GM18499 (cell line): ENCODE data around the gene EPC2.
A peak's percentile ranks its signal among the peaks of the same experiment; 100 is the strongest.
"Not testable (repeated sequence)": the region's sequence is repeated elsewhere in the genome, so short reads cannot be mapped to it uniquely, and the experiment has no call there.

Experiments used
- ATAC-seq: cut with Tn5 transposase; IDR thresholded peaks from one replicate; pipeline ENCODE4 v1.9.1; 2021; ENCODE audit warnings: moderate number of reproducible peaks; ENCODE audit not compliant: insufficient read depth, unreplicated experiment

The EPC2 gene

DNA sequence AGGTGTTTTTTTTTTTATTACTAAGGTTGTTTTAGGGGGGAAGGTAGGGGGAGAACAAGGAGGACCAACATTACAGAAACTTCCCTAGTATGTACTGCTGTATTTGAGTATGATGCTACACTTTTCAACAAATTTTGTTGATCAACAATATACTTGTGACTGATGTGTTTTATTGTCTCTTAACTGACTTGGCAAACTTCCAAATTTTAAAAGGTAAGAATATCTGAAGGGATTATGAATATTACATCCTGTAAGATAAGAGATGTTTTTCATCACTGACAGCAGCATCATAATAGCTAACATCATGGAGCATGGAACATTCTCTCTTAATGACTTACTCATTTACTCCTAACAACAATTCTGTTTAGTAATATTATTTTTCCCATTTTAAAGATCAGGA, 144.5 kb downstream of the EPC2 start:
- no peak for ATAC-seq

GRCh38 chr2:148790172-148790571, 145.6 kb downstream of the EPC2 start:
- not testable (repeated sequence) for ATAC-seq

DNA sequence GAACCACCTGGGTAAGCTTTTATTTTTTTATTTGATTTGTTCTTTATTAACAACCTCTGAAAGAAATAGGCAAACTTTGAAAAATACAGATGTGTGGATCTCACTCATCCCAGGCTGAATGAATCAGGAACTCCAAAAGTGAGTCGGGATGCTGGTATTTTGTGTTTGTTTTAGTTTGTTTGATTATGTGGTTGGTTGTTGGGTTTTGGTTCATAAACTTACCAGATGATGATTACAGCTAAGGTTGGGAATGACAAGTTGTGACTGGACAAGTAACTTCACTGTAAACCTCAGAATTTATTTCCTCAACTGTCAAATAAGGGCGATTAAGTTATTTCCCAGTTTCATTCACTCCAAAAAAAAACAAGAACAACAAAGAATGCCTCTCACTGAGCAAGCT, 150.0 kb downstream of the EPC2 start:
- no peak for ATAC-seq

- ATAC-seq, result no peak
Observed at GRCh38 chr2:148796735-148797512, 152.4 kb downstream of the EPC2 start.

DNA sequence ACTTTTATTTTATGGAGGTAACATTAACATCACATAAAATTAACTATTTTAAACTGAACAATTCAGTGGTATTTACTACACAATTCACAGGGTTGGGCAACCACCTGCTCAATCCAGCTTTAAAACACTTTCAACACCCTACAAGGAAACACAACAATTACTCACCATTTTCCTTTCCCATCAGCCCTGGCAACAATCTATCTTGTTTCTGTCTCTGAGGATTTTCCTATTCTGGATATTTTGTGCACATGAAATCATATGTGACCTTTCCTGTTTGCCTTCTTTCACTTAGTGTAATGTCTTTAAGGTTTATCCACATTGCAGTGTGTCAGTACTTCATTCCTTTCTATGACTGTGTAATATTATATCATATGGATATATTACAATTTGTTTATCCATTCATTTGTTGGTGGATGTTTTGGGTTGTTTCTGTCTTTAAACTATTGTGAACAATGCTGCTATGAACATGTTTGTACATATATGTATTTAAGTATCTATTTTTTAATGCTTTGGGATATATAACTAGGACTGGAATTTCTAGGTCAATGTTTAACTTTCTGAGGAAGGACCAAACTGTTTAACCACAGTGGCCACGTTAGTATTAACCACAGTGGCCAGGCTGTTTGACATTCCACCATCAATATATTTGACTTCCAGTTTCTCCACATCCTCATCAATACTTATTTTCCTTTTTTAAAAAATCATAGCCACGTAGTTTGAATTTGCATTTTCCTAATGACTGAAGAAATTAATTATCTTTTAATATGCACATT, 158.1 kb downstream of the EPC2 start:
- no peak for ATAC-seq

DNA sequence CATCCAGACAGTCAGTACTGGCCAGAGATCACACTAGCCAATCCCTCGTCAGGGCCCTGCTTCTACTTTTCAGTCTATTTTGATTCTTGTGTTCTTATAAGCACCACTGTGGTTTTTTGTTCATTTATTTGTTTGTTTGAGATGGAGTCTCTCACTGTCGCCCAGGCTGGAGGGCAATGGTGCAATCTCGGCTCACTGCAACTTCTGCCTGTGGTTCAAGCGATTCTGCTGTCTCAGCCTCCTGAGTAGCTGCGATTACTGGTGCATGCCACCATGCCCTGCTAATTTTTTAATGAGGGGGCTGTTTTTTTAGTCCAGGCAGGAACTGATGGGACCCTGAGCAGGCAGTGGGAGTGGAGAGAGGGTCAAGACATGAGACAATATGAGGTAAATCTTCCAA, 165.5 kb downstream of the EPC2 start:
- ATAC-seq, result no peak

DNA sequence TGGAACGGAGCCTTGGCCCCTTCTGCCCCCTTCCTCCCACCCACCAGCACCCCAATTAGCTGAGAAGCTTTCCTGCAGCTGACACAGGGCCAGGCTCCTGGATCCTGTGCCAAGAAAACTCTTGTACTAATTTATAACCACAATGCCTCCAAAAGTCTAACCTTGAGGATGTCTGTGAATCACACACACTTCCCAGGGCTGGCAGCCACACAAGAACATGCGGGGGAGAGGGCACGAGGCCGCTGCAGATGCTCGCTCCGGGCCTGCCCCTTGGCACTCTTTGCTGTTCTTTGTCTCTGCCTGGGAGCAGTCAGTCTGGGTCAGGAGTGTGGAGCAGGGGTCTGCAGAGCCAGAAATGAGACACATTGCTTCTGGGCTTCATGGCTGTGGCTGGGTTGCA, 167.8 kb downstream of the EPC2 start:
- no peak for ATAC-seq

GRCh38 chr2:148813603-148814065, 169.1 kb downstream of the EPC2 start:
- ATAC-seq, result peak; percentile 94

GRCh38 chr2:148814143-148814859, 169.8 kb downstream of the EPC2 start:
- no peak for ATAC-seq

GRCh38 chr2:148814860-148815419, 170.4 kb downstream of the EPC2 start:
- ATAC-seq, result no peak

DNA sequence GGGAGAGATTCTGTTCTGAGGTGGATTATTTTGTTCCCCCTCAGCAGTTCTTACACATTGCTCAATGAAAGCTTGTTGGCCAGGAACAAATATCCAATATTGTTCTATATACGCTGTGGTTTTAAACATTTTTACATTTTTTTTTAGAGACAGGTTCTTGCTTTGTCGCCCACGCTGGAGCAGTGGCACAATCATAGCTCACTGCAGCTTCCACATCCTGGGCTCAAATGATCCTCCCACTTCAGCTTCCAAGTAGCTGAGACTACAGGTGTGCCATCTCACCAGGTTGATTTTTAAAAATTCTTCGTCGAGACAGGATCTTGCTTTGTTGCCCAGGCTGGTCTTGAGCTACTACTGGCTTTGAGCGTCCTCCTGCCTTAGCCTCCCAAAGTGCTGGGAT, 171.6 kb downstream of the EPC2 start:
- no peak for ATAC-seq

DNA sequence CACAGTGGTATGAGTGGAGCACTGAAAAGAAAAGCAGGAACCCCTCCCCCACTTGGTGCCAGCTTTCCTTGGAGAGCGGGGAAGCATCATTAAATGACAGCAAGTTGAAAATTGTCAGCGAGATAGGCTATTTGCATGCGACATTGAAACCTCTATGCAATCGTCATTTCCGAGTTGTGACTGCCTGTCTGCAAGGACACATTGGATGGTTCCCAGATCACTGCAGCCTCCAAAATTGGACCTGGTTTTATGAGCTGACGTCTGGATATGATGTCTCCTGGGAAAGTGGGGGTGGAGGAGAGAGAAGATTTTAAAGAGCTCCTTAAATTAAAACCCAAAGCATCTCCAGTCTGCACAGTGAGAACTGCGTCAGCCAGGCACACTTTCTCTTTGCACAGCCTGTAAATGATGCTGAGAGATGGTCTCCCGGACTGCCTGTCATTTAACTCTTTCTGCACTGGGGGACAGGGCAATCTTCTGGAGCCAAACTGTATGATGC, 172.7 kb downstream of the EPC2 start:
- no peak for ATAC-seq

DNA sequence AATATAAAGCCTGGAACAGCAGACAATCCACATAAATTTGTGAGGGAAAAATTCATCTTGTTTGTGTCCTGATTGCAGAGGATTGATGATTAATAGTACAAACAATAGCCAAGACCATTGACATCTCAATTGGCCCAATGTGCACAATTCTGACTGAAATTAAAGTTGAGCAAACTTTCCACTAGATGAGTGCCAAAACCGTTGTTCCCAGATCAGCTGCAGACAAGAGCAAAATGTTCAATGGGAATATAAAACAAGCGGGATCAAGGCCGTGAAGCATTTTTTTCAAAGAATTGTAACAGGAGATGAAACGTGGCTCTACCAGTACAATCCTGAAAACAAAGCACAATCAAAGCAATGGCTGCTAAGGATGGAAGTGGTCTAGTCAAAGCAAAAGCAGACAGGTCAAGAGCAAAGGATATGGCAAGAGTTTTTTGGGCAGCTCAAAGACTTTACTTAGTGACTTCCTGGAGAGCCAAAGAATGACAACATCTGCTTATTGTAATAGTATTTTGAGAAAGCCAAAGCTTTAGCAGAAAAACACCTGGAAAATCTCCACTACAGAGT, 174.6 kb downstream of the EPC2 start:
- ATAC-seq, result no peak

- ATAC-seq, result no peak
Observed at GRCh38 chr2:148824190-148824589, 179.6 kb downstream of the EPC2 start.

- ATAC-seq, result no peak
Observed at GRCh38 chr2:148826791-148827190, 182.2 kb downstream of the EPC2 start.

DNA sequence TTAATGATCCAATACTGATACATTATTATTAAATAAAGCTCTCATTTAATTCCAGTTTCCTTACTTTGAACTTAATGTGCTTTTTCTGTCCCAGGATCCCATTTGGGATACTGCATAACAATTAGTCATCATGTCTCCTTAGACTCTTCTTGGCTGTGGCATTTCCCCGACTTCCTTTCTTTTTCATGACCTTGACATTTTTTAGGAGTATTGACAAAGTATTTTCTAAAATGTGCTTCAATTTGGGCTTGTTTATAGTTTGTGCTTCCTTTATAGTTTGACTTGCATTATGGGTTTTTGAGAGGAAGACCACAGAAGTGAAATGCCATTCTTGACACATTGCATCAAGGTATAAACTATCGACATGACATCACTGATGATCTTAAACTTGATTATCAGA, 184.4 kb downstream of the EPC2 start:
- no peak for ATAC-seq

DNA sequence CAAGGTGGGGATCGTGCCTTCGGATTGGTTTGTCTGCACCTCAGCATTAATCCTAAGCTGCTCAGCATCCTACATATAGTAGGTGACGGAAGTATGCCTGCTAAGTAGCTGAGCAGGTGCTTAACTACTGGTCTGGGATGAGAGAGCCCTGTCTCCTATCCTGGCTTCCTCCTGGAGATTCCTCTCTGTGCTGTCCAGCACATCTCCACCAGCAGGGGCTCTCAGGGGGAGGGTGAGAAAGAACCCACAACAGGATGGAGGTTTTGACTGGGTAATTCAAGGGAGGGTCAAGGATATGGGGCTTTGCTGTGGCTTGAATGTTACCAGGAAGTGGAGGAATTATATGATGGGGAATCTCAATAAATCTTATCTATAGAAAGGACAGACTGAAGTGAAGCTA, 185.1 kb downstream of the EPC2 start:
- ATAC-seq, result no peak

- ATAC-seq, result no peak
Observed at GRCh38 chr2:148832637-148833036, 188.1 kb downstream of the EPC2 start.
